WTC11 (cell line): ENCODE measurements around the gene SEL1L. TPM values are rescaled to one million over a fixed set of nuclear protein-coding genes. Genes with fewer than 3 reads are reported as not detected.

Source experiments
- ATAC-seq: fragments of 200-7000 bp; cut with Tn5 transposase; 2 replicates; pipeline ENCODE4 v1.10.0; 2021; ENCODE audit warnings: mild to moderate bottlenecking, moderate library complexity
- CTCF ChIA-PET: fragments of 300-600 bp; sonication (Branson Sonifier 250); formaldehyde crosslinking; loops from one replicate; lab custom pipeline; 2021; ENCODE audit warnings: antibody characterized with exemption; lab: Charles Lee
- POLR2A ChIA-PET: fragments of 350-600 bp; sonication (Branson Sonifier 250); formaldehyde crosslinking; loops from one replicate; lab custom pipeline; 2021; ENCODE audit warnings: antibody characterized with exemption; lab: Charles Lee
- DNase-seq: peaks from one replicate; pipeline ENCODE4 v3.0.0; 2021; ENCODE audit warnings: low spot score
- H3K27ac Mint-ChIP-seq: 2 replicates; pipeline ENCODE4 v1.8.0; 2021; ENCODE audit warnings: mixed read lengths
- H3K27me3 Mint-ChIP-seq: 2 replicates; pipeline ENCODE4 v1.8.0; 2021; ENCODE audit warnings: low read depth, mild to moderate bottlenecking, moderate library complexity, mixed read lengths
- H3K36me3 Mint-ChIP-seq: 2 replicates; pipeline ENCODE4 v1.8.0; 2021; ENCODE audit warnings: mixed read lengths
- H3K4me1 Mint-ChIP-seq: 2 replicates; pipeline ENCODE4 v1.8.0; 2022; ENCODE audit warnings: mixed read lengths
- H3K4me3 Mint-ChIP-seq: 2 replicates; pipeline ENCODE4 v1.8.0; 2021; ENCODE audit warnings: mild to moderate bottlenecking, moderate library complexity, mixed read lengths
- H3K9me3 Mint-ChIP-seq: 2 replicates; pipeline ENCODE4 v1.8.0; 2021; ENCODE audit warnings: mixed read lengths
- AFF4 ChIP-seq: sonication (generic); formaldehyde crosslinking; IDR thresholded peaks from 2 replicates; pipeline ENCODE4 v1.8.1; 2023; ENCODE audit warnings: mild to moderate bottlenecking, missing genetic modification reagents, borderline replicate concordance
- CDX4 ChIP-seq: fragments of 250-450 bp; sonication (Bioruptor Pico); IDR thresholded peaks from 2 replicates; pipeline ENCODE4 v1.9.0; 2021; ENCODE audit warnings: moderate library complexity, mild to moderate bottlenecking, inconsistent platforms, borderline replicate concordance
- E2F5 ChIP-seq: sonication (generic); formaldehyde crosslinking; IDR thresholded peaks from 2 replicates; pipeline ENCODE4 v1.8.1; 2022; ENCODE audit warnings: mild to moderate bottlenecking, moderate library complexity, missing genetic modification reagents
- ESRRA ChIP-seq: sonication (generic); formaldehyde crosslinking; IDR thresholded peaks from 2 replicates; pipeline ENCODE4 v1.8.1; 2022; ENCODE audit warnings: mild to moderate bottlenecking, missing genetic modification reagents, borderline replicate concordance
- FOXP4 ChIP-seq: sonication (generic); formaldehyde crosslinking; IDR thresholded peaks from 2 replicates; pipeline ENCODE4 v1.8.0; 2022; ENCODE audit warnings: mild to moderate bottlenecking, missing genetic modification reagents
- NFATC4 ChIP-seq: fragments of 250-450 bp; sonication (Bioruptor Pico); IDR thresholded peaks from 2 replicates; pipeline ENCODE4 v1.9.0; 2021; ENCODE audit warnings: mild to moderate bottlenecking
- NFE2L1 ChIP-seq: sonication (generic); formaldehyde crosslinking; IDR thresholded peaks from 2 replicates; pipeline ENCODE4 v1.8.1; 2023; ENCODE audit warnings: missing genetic modification reagents
- NR2C2 ChIP-seq: sonication (generic); formaldehyde crosslinking; IDR thresholded peaks from 2 replicates; pipeline ENCODE4 v1.8.0; 2022; ENCODE audit warnings: mild to moderate bottlenecking, missing genetic modification reagents
- RORB ChIP-seq: fragments of 250-450 bp; sonication (Bioruptor Pico); IDR thresholded peaks from 2 replicates; pipeline ENCODE4 v1.9.0; 2021; ENCODE audit warnings: mild to moderate bottlenecking
- SMAD4 ChIP-seq: sonication (generic); formaldehyde crosslinking; IDR thresholded peaks from 2 replicates; pipeline ENCODE4 v1.8.0; 2022; ENCODE audit warnings: mild to moderate bottlenecking, missing genetic modification reagents
- STAT6 ChIP-seq: sonication (generic); formaldehyde crosslinking; conservative IDR thresholded peaks from 2 replicates; pipeline ENCODE4 v1.8.1; 2023; ENCODE audit warnings: mild to moderate bottlenecking, low read depth, missing genetic modification reagents, moderate library complexity
- TCF7 ChIP-seq: sonication (generic); formaldehyde crosslinking; IDR thresholded peaks from 2 replicates; pipeline ENCODE4 v1.8.0; 2022; ENCODE audit warnings: mild to moderate bottlenecking, low read depth, missing genetic modification reagents, moderate library complexity
- TP53 ChIP-seq: sonication (generic); formaldehyde crosslinking; IDR thresholded peaks from 2 replicates; pipeline ENCODE4 v1.8.1; 2023; ENCODE audit warnings: mild to moderate bottlenecking, missing genetic modification reagents
- USF2 ChIP-seq: sonication (generic); formaldehyde crosslinking; IDR thresholded peaks from 2 replicates; pipeline ENCODE4 v1.8.1; 2023; ENCODE audit warnings: mild to moderate bottlenecking, missing genetic modification reagents, moderate library complexity
- ZNF281 ChIP-seq: sonication (generic); formaldehyde crosslinking; IDR thresholded peaks from 2 replicates; pipeline ENCODE4 v1.8.0; 2023; ENCODE audit warnings: mild to moderate bottlenecking, missing genetic modification reagents
- total RNA-seq: library from RNA; stranded (reverse); gene quantifications from 3 replicates; pipeline ENCODE4 v1.2.3, GENCODE V29; 2021

SEL1L gene
- total RNA-seq, 1 experiment from 2014 or later = 29.1 TPM

- TF ChIP-seq FOXP4 (CRISPR knock-in tag) = no peak
- TF ChIP-seq NR2C2 (CRISPR knock-in tag) = no peak
- TF ChIP-seq E2F5 (CRISPR knock-in tag) = no peak
- no peak for TF ChIP-seq CDX4 (CRISPR knock-in tag)
- no peak for TF ChIP-seq AFF4
- no peak for TF ChIP-seq NFE2L1 (CRISPR knock-in tag)
- no peak for TF ChIP-seq TCF7
Observed at GRCh38 chr14:81476816-81477215, 56.8 kb downstream of the SEL1L start (continued).

- H3K36me3 Mint-ChIP-seq = peaks cover 18% of the 10 kb centered on the region
- ATAC-seq = no peak
- TF ChIP-seq NFATC4 (CRISPR knock-in tag) = no peak
- no peak for TF ChIP-seq TP53
- no peak for TF ChIP-seq ZNF281 (CRISPR knock-in tag)
- TF ChIP-seq SMAD4 (CRISPR knock-in tag) = no peak
- TF ChIP-seq USF2 (CRISPR knock-in tag) = no peak
- no peak for TF ChIP-seq RORB (CRISPR knock-in tag)
- TF ChIP-seq NFE2L1 (CRISPR knock-in tag) = no peak
- no peak for TF ChIP-seq STAT6
- no peak for TF ChIP-seq ESRRA (CRISPR knock-in tag)
- TF ChIP-seq, all 79 proteins: peak for 0
- no peak overlapping the region for H3K4me3 Mint-ChIP-seq
- ChIA-PET POLR2A (no interaction called here), CTCF (no interaction called here)
- DNase-seq = no peak
- no peaks in the 10 kb centered on the region for H3K9me3 Mint-ChIP-seq
- H3K4me1 Mint-ChIP-seq = peaks cover 5% of the 10 kb centered on the region
- H3K27me3 Mint-ChIP-seq = no peaks in the 10 kb centered on the region
- no peak overlapping the region for H3K27ac Mint-ChIP-seq
Observed at GRCh38 chr14:81474685-81475324, 58.8 kb downstream of the SEL1L start.
